Loucy (cell line): ENCODE measurements around the gene LCE3C.

ENCODE experiments used
- CTCF ChIP-seq: fragments of 200-600 bp; sonication (generic); conservative IDR thresholded peaks from 2 replicates; pipeline ENCODE4 v1.5.1; 2014; ENCODE audit warnings: mild to moderate bottlenecking, antibody characterized with exemption, low read length
- EZH2phosphoT487 ChIP-seq: fragments of 200-600 bp; IDR thresholded peaks from 2 replicates; pipeline ENCODE4 v1.6.1; 2018; ENCODE audit warnings: antibody characterized with exemption, mild to moderate bottlenecking, moderate library complexity, borderline replicate concordance

DNA sequence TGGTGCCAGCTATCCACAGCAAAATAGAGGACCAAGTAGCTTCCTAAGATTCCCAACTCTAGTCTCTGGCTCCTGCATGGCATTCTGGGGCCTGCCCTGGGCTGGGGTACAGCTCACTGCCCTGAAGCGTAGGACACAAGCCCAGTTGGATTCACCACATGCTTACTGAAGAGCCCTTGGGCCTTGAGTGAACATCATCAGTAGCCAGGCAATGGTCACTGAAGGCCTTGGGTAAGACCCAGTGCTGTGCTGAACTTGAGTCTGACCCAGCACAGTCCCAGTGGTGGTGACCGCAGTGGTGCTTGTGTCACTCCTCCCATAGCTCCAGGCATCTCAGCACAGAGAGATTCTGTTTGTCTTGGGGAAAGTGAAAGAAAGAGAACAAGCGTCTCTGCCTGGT, 30.6 kb downstream of the LCE3C start:
- TF ChIP-seq CTCF (no peak), EZH2phosphoT487 (no peak)
